H9 (cell line): ENCODE results near the gene DBR1. TPM values are rescaled to one million over a fixed set of nuclear protein-coding genes. Genes with fewer than 3 reads are reported as not detected.
A peak's percentile ranks its signal among the peaks of the same experiment; 100 is the strongest.

Experiments used
- DNase-seq: peaks from one replicate; pipeline ENCODE4 v3.0.0-alpha.2; 2017
- H2AFZ ChIP-seq: one replicate; pipeline ENCODE4 v1.6.1; 2013; ENCODE audit warnings: mild to moderate bottlenecking, low read length, control low read depth, moderate library complexity
- H2AK5ac ChIP-seq: 2 replicates; pipeline ENCODE4 v1.6.1; 2013; ENCODE audit warnings: low read length, control low read depth, mixed read lengths; ENCODE audit not compliant: insufficient read length
- H2BK120ac ChIP-seq: one replicate; pipeline ENCODE4 v1.6.1; 2013; ENCODE audit warnings: low read depth, mild to moderate bottlenecking, low read length, control low read depth, inconsistent platforms; ENCODE audit not compliant: poor library complexity, severe bottlenecking
- H2BK12ac ChIP-seq: 2 replicates; pipeline ENCODE4 v1.6.1; 2013; ENCODE audit warnings: low read length, control low read depth, mixed read lengths, low read depth; ENCODE audit not compliant: insufficient read length
- H2BK15ac ChIP-seq: 2 replicates; pipeline ENCODE4 v1.6.1; 2013; ENCODE audit warnings: low read depth, low read length, control low read depth
- H2BK20ac ChIP-seq: one replicate; pipeline ENCODE4 v1.6.1; 2013; ENCODE audit warnings: low read depth, mild to moderate bottlenecking, low read length, control low read depth, inconsistent platforms; ENCODE audit not compliant: poor library complexity, severe bottlenecking
- H2BK5ac ChIP-seq: 2 replicates; pipeline ENCODE4 v1.6.1; 2013; ENCODE audit warnings: low read length, control low read depth, mixed read lengths; ENCODE audit not compliant: insufficient read length
- H3K14ac ChIP-seq: 2 replicates; pipeline ENCODE4 v1.6.1; 2013; ENCODE audit warnings: low read length, control low read depth; ENCODE audit not compliant: insufficient read depth
- H3K18ac ChIP-seq: 2 replicates; pipeline ENCODE4 v1.6.1; 2013; ENCODE audit warnings: low read depth, mild to moderate bottlenecking, mixed read lengths, low read length, control low read depth; ENCODE audit not compliant: insufficient read length
- H3K23ac ChIP-seq: 2 replicates; pipeline ENCODE4 v1.6.1; 2013; ENCODE audit warnings: low read length, control low read depth, mixed read lengths, low read depth; ENCODE audit not compliant: insufficient read length
- H3K23me2 ChIP-seq: 2 replicates; pipeline ENCODE4 v1.6.1; 2013; ENCODE audit warnings: low read depth, mild to moderate bottlenecking, mixed read lengths, low read length, control low read depth; ENCODE audit not compliant: insufficient read length, poor library complexity, severe bottlenecking
- H3K27ac ChIP-seq: 2 replicates; pipeline ENCODE4 v1.5.1; 2013; ENCODE audit warnings: low read length, control low read depth, mixed read lengths, low read depth; ENCODE audit not compliant: insufficient read length
- H3K27me3 ChIP-seq: 2 replicates; pipeline ENCODE4 v1.6.1; 2013; ENCODE audit warnings: low read length, control low read depth, inconsistent platforms; ENCODE audit not compliant: insufficient read depth
- H3K4ac ChIP-seq: 2 replicates; pipeline ENCODE4 v1.6.1; 2013; ENCODE audit warnings: low read depth, mild to moderate bottlenecking, control low read depth, inconsistent platforms, low read length, moderate library complexity
- H3K4me1 ChIP-seq: 2 replicates; pipeline ENCODE4 v1.6.1; 2013; ENCODE audit warnings: low read length, control low read depth, inconsistent platforms; ENCODE audit not compliant: insufficient read depth
- H3K4me2 ChIP-seq: 2 replicates; pipeline ENCODE4 v1.6.1; 2013; ENCODE audit warnings: low read length, control low read depth, mixed read lengths; ENCODE audit not compliant: insufficient read length, insufficient read depth
- H3K56ac ChIP-seq: 2 replicates; pipeline ENCODE4 v1.6.1; 2013; ENCODE audit warnings: low read depth, mild to moderate bottlenecking, mixed read lengths, low read length, control low read depth; ENCODE audit not compliant: insufficient read length
- H3K79me1 ChIP-seq: 2 replicates; pipeline ENCODE4 v1.6.1; 2013; ENCODE audit warnings: low read depth, mild to moderate bottlenecking, moderate library complexity, low read length, control low read depth, inconsistent platforms; ENCODE audit not compliant: insufficient read depth, poor library complexity, severe bottlenecking
- H3K79me2 ChIP-seq: 2 replicates; pipeline ENCODE4 v1.6.1; 2013; ENCODE audit warnings: low read length, control low read depth, inconsistent platforms; ENCODE audit not compliant: insufficient read depth
- H3K9ac ChIP-seq: 2 replicates; pipeline ENCODE4 v1.6.1; 2013; ENCODE audit warnings: low read length, control low read depth, mixed read lengths; ENCODE audit not compliant: insufficient read length; ENCODE audit errors: extremely low read depth
- H3K9me3 ChIP-seq: one replicate; pipeline ENCODE4 v1.6.1; 2013; ENCODE audit warnings: low read depth, low read length, inconsistent platforms; ENCODE audit not compliant: control insufficient read depth
- H3T11ph ChIP-seq: one replicate; pipeline ENCODE4 v1.6.1; 2013; ENCODE audit warnings: mild to moderate bottlenecking, low read length, control low read depth, inconsistent platforms
- H4K20me1 ChIP-seq: one replicate; pipeline ENCODE4 v1.6.1; 2013; ENCODE audit not compliant: control insufficient read depth, insufficient read length, insufficient read depth
- H4K5ac ChIP-seq: 2 replicates; pipeline ENCODE4 v1.6.1; 2013; ENCODE audit warnings: low read depth, mild to moderate bottlenecking, mixed read lengths, low read length, control low read depth; ENCODE audit not compliant: insufficient read length
- H4K8ac ChIP-seq: replicated peaks from 2 replicates; pipeline ENCODE4 v1.6.1; 2013; ENCODE audit warnings: low read length, control low read depth, mixed read lengths, low read depth; ENCODE audit not compliant: insufficient read length
- H4K91ac ChIP-seq: 2 replicates; pipeline ENCODE4 v1.6.1; 2013; ENCODE audit warnings: low read depth, mild to moderate bottlenecking, moderate library complexity, mixed read lengths, low read length, control low read depth; ENCODE audit not compliant: insufficient read length
- H3K27ac Mint-ChIP-seq, 3 experiments: 2 replicates in 2 of 3; 3 replicates in 1 of 3; pipeline ENCODE4 v1.8.0; 2020 to 2021; ENCODE audit warnings: mixed read lengths in 3 of 3, mild to moderate bottlenecking in 1 of 3, moderate library complexity in 1 of 3
- H3K27me3 Mint-ChIP-seq: 2 replicates; pipeline ENCODE4 v1.8.0; 2021; ENCODE audit warnings: low read depth, mild to moderate bottlenecking, moderate library complexity, mixed read lengths
- H3K36me3 Mint-ChIP-seq, 3 experiments: 2 replicates in 2 of 3; 3 replicates in 1 of 3; pipeline ENCODE4 v1.8.0; 2020 to 2021; ENCODE audit warnings: low read depth in 3 of 3, mixed read lengths in 3 of 3; ENCODE audit not compliant: insufficient read depth in 1 of 3
- H3K4me1 Mint-ChIP-seq, 2 experiments: 2 replicates each; pipeline ENCODE4 v1.8.0; 2020; ENCODE audit warnings: mixed read lengths in 2 of 2
- H3K4me3 Mint-ChIP-seq, 2 experiments: 2 replicates in 1 of 2; 3 replicates in 1 of 2; pipeline ENCODE4 v1.8.0; 2020 to 2021; ENCODE audit warnings: mild to moderate bottlenecking in 2 of 2, mixed read lengths in 2 of 2, moderate library complexity in 1 of 2
- H3K9me3 Mint-ChIP-seq, 2 experiments: 2 replicates in 1 of 2; 3 replicates in 1 of 2; pipeline ENCODE4 v1.8.0; 2020; ENCODE audit warnings: mild to moderate bottlenecking in 2 of 2, mixed read lengths in 2 of 2, moderate library complexity in 1 of 2
- WGBS: extraction: QIAGEN DNeasy Blood & Tissue Kit; methylation state at CpG from one replicate; pipeline ENCODE4 v1.1.7; 2013; ENCODE audit warnings: missing lambda C conversion rate, low lambda C conversion rate, mixed read lengths; ENCODE audit not compliant: insufficient read length; ENCODE audit errors: extremely low coverage; 5-methylcytosine and 5-hydroxymethylcytosine counted together
- total RNA-seq: library from RNA; stranded (reverse); gene quantifications from 2 replicates; pipeline ENCODE4 v1.2.1, GENCODE V29; 2021
- TF ChIP-seq, protein P1 (sequence below): fragments of 200-600 bp; sonication (generic); conservative IDR thresholded peaks from 3 replicates; pipeline ENCODE4 v1.8.0; 2021; ENCODE audit warnings: antibody characterized with exemption, mild to moderate bottlenecking

Gene DBR1
- total RNA-seq, 1 experiment from 2014 or later: 21.6 TPM

DNA sequence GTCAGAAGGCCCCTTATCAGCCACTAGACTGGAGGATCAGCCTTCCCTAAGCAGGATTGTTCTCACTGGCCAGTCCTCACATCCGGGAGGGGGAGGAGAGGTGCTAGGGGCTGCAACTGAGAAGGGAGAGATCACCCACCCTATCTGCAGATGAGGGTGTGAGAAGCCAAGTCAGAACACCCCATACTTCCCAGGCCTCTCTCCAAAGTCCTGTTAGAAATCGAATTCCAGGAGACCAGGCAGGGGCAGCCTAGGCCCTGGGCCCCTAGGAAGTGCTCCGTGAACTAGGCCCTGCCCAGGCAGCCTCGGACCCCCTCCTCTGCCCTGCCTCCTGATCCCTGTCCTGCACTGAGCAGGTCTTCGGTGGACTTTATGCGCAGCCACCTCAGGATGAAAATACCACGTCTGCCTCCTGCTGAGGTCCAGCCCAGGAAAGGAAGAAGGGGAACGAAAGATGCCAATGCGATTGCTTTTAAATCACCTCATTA is 60.2 kb downstream of the DBR1 start:
- H3T11ph ChIP-seq: no peak overlapping the region
- peak overlapping the region; percentile 23; the same call in 1 of the 2 replicates for H3K14ac ChIP-seq
- H3K4me2 ChIP-seq: peak overlapping the region; percentile 84
- Mint-ChIP-seq H3K27me3 (peaks cover 3% of the 10 kb centered on the region; the same call in 1 of the 2 replicates), H3K4me1 (peaks cover 31 to 36% of the 10 kb centered on the region in 2 experiments), H3K9me3 (peaks cover 3 to 8% of the 10 kb centered on the region in 2 experiments; a peak in 4 of 5 replicates), H3K27ac (peak overlapping the region; percentile 80 to 98 (median 92); a peak in 5 of 7 replicates), H3K4me3 (peak overlapping the region; percentile 88 to 93), H3K36me3 (peaks cover 0 to 18% (median 4%) of the 10 kb centered on the region in 3 experiments)
- H3K27me3 ChIP-seq: no peaks in the 10 kb centered on the region
- no peak overlapping the region for H4K91ac ChIP-seq
- no peak overlapping the region for H2BK20ac ChIP-seq
- no peak overlapping the region for H3K56ac ChIP-seq
- H3K27ac ChIP-seq: no peak overlapping the region
- peak overlapping the region; percentile 64 for H3K9ac ChIP-seq
- WGBS: no CpG with 5 or more reads among the region's 9 CpGs
- H3K79me2 ChIP-seq: no peaks in the 10 kb centered on the region
- H4K20me1 ChIP-seq: peaks cover 2% of the 10 kb centered on the region
- TF ChIP-seq, protein P1, sequence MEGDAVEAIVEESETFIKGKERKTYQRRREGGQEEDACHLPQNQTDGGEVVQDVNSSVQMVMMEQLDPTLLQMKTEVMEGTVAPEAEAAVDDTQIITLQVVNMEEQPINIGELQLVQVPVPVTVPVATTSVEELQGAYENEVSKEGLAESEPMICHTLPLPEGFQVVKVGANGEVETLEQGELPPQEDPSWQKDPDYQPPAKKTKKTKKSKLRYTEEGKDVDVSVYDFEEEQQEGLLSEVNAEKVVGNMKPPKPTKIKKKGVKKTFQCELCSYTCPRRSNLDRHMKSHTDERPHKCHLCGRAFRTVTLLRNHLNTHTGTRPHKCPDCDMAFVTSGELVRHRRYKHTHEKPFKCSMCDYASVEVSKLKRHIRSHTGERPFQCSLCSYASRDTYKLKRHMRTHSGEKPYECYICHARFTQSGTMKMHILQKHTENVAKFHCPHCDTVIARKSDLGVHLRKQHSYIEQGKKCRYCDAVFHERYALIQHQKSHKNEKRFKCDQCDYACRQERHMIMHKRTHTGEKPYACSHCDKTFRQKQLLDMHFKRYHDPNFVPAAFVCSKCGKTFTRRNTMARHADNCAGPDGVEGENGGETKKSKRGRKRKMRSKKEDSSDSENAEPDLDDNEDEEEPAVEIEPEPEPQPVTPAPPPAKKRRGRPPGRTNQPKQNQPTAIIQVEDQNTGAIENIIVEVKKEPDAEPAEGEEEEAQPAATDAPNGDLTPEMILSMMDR: no peak
- no peak overlapping the region for H2BK12ac ChIP-seq
- no peak overlapping the region for H2BK5ac ChIP-seq
- H3K23ac ChIP-seq: no peak overlapping the region
- H4K5ac ChIP-seq: no peak overlapping the region
- no peak overlapping the region for H2AK5ac ChIP-seq
- no peak overlapping the region for H3K4ac ChIP-seq
- no peaks in the 10 kb centered on the region for H3K79me1 ChIP-seq
- peaks cover 7% of the 10 kb centered on the region for H3K23me2 ChIP-seq
- no peak overlapping the region for H2AFZ ChIP-seq
- H4K8ac ChIP-seq: no peak overlapping the region
- no peak overlapping the region for H2BK120ac ChIP-seq
- peak overlapping the region; percentile 40 for H3K18ac ChIP-seq
- H3K4me1 ChIP-seq: no peaks in the 10 kb centered on the region
- no peaks in the 10 kb centered on the region for H3K9me3 ChIP-seq
- H2BK15ac ChIP-seq: no peak overlapping the region
- peak; percentile 47 for DNase-seq
